ENCODE data around the gene IL17A. TPM values are rescaled to one million over a fixed set of nuclear protein-coding genes. Genes with fewer than 3 reads are reported as not detected.
"Not testable (repeated sequence)": the region's sequence is repeated elsewhere in the genome, so short reads cannot be mapped to it uniquely, and the experiment has no call there.

IL17A gene
- polyA plus RNA-seq, 1 experiment, result not detected

DNA sequence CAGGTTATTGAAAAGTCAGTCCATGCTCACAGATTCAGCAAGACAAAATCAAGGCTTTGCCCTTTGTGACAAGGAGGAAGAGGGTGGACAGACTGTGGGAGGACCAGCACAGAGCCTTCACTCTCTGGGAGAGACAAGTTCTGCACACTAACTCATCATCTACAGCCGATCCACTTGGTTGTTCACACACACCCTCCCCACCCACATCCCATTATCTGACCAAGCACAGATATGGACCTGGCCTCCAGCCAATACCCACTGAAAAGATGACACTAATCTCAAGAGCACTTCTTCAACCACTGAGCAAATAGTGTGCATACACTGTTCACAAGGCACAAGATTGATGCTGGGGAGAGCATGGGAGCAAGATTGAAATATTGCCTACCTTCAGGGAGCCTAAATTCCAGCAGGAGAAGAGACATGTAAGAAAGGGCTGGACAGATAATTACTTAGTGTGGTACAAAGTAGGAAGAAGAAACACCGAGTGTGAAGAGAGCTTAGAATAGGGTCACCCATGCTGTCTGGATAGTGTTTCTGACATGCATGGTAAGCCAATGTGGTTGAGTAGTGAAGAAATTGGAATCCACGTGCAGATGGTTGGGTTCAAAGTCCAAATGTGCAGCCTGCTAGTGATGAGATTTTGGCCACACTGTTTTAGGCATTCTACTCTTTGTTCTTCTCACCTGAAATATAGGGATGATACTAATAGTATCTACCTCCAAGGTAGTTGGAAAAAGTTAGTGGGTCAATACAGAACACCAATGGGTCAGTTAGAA lies 21.7 kb upstream of the IL17A start:
- ChIA-PET CTCF (interaction anchor here (1.2 to 5.4 kb wide), 3 partner anchors 98 to 236 kb away, joined by 4 to 117 read pairs (median 23); no protein-coding TSS in a partner anchor), POLR2A (no interaction called here)
- no peak for DNase-seq (ENCODE audit: low read depth, low spot score)
- H3K9me3 ChIP-seq (ENCODE audit: control insufficient read depth, insufficient read depth, low read length), result no peaks in the 10 kb centered on the region
- H3K4me3 ChIP-seq (ENCODE audit: low read depth, low read length), result no peak overlapping the region
- TF ChIP-seq, protein P1, sequence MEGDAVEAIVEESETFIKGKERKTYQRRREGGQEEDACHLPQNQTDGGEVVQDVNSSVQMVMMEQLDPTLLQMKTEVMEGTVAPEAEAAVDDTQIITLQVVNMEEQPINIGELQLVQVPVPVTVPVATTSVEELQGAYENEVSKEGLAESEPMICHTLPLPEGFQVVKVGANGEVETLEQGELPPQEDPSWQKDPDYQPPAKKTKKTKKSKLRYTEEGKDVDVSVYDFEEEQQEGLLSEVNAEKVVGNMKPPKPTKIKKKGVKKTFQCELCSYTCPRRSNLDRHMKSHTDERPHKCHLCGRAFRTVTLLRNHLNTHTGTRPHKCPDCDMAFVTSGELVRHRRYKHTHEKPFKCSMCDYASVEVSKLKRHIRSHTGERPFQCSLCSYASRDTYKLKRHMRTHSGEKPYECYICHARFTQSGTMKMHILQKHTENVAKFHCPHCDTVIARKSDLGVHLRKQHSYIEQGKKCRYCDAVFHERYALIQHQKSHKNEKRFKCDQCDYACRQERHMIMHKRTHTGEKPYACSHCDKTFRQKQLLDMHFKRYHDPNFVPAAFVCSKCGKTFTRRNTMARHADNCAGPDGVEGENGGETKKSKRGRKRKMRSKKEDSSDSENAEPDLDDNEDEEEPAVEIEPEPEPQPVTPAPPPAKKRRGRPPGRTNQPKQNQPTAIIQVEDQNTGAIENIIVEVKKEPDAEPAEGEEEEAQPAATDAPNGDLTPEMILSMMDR (IDR thresholded peaks at IDR 0.05; ENCODE audit: low read depth, low read length), result no peak
- H3K27me3 ChIP-seq (ENCODE audit: control insufficient read depth, insufficient read depth, low read length), result no peaks in the 10 kb centered on the region
- H3K27ac ChIP-seq (ENCODE audit: low read depth, low read length), result no peak overlapping the region

DNA sequence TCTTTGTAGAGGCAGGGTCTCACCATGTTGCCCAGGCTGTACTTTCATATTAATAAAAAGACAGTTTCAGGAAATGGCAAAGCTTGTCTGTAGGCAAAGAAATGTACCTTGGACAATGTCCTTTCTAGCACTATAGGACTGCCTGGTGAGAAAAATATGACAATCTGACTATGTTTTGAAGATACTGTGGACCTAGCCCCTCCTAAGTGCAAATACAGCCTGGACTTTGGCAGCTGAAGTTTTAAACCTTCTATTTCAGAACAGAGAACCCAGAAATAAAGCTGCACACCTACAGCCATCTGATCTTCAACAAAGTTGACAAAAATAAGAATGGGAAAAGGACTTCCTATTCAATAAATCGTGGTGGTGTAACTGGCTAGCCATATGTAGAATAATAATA lies 18.9 kb upstream of the IL17A start:
- Histone ChIP-seq H3K27ac (ENCODE audit: low read depth, low read length) (no peak overlapping the region), H3K9me3 (ENCODE audit: control insufficient read depth, insufficient read depth, low read length) (no peaks in the 10 kb centered on the region), H3K4me3 (ENCODE audit: low read depth, low read length) (no peak overlapping the region), H3K27me3 (ENCODE audit: control insufficient read depth, insufficient read depth, low read length) (no peaks in the 10 kb centered on the region)
- POLR2A ChIA-PET, result no interaction called here
- CTCF ChIA-PET, result interaction anchor here (5.4 kb wide), 1 partner anchor 95 kb away, joined by 117 read pairs; no protein-coding TSS in a partner anchor
- DNase-seq (ENCODE audit: low read depth, low spot score), result no peak
- TF ChIP-seq, protein P1 (IDR thresholded peaks at IDR 0.05; ENCODE audit: low read depth, low read length), result no peak

DNA sequence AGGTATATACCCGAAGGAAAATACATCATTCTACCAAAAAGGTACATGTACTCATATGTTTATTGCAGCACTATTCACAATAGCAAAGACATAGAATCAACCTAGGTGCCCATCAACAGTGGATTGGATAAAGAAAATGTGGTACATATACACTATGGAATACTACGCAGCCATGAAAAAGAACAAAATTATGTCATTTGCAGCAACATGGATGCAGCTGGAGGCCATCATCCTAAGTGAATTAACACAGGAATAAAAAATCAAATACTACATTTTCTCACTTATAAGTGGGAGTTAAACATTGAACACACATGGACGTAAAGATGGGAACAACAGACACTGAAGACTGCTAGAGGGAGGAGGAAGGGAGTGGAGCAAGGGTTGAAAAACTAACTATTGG lies 17.8 kb upstream of the IL17A start:
- H3K4me3 ChIP-seq (ENCODE audit: low read depth, low read length); H3K27me3 ChIP-seq (ENCODE audit: control insufficient read depth, insufficient read depth, low read length); H3K27ac ChIP-seq (ENCODE audit: low read depth, low read length); DNase-seq (ENCODE audit: low read depth, low spot score); H3K9me3 ChIP-seq (ENCODE audit: control insufficient read depth, insufficient read depth, low read length); CTCF ChIA-PET; POLR2A ChIA-PET: not testable (repeated sequence)

DNA sequence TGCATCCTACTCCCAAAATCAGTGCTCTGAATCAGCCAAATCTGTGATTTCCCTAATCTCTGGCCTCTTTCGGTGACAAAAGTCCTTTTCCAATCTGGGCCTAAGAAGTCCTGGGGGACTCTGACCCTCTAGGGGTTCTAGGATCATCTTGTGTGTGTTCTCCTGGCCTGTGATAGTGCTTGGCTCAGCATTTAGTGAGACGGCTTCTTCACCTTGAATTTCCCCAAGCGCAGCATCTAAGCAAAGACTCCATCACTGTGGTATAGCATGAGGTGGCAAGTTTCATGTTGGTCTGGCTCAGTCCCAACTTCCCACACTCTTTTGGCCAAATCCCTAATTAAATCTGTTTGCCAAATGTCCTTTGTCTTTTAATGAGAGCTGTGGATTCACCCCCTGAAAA lies 12.1 kb upstream of the IL17A start:
- DNase-seq (ENCODE audit: low read depth, low spot score), result no peak
- TF ChIP-seq, protein P1 (IDR thresholded peaks at IDR 0.05; ENCODE audit: low read depth, low read length), result no peak
- ChIA-PET POLR2A (interaction anchor here (0.6 kb wide), 1 partner anchor 1490 kb away, joined by 3 read pairs; no protein-coding TSS in a partner anchor), CTCF (no interaction called here)
- H3K9me3 ChIP-seq (ENCODE audit: control insufficient read depth, insufficient read depth, low read length), result no peaks in the 10 kb centered on the region
- no peak overlapping the region for H3K27ac ChIP-seq (ENCODE audit: low read depth, low read length)
- H3K27me3 ChIP-seq (ENCODE audit: control insufficient read depth, insufficient read depth, low read length), result peaks cover 2% of the 10 kb centered on the region
- no peak overlapping the region for H3K4me3 ChIP-seq (ENCODE audit: low read depth, low read length)

DNA sequence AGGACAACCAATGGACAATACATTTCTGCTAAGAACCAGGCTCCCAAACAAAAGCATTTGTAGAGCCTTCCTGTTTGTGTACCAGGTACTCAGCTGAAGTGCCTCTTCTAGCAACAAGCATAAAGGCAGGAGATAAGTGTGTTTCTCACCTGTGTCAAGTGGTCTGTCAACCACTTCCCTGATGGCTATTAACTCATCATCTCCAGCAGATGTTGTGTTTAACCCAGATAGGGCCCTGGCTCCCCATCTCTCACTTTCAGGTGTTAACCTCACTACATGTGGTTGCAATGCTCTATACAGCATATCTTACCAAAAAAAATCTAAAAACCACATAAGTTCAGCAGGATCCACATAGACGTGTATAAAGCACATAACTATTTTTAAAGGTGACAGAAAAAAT lies 9.6 kb upstream of the IL17A start:
- no peaks in the 10 kb centered on the region for H3K9me3 ChIP-seq (ENCODE audit: control insufficient read depth, insufficient read depth, low read length)
- H3K4me3 ChIP-seq (ENCODE audit: low read depth, low read length), result no peak overlapping the region
- no peak for DNase-seq (ENCODE audit: low read depth, low spot score)
- peaks cover 2% of the 10 kb centered on the region for H3K27me3 ChIP-seq (ENCODE audit: control insufficient read depth, insufficient read depth, low read length)
- POLR2A ChIA-PET, result no interaction called here
- TF ChIP-seq, protein P1 (IDR thresholded peaks at IDR 0.05; ENCODE audit: low read depth, low read length), result no peak
- CTCF ChIA-PET, result no interaction called here
- H3K27ac ChIP-seq (ENCODE audit: low read depth, low read length), result no peak overlapping the region

All from AG04450 (cell line).